Measurements from ENCODE around the gene MACROD2. TPM values are rescaled to one million over a fixed set of nuclear protein-coding genes. Genes with fewer than 3 reads are reported as not detected.

The MACROD2 gene
- total and polyA plus RNA-seq, 2 of the 4 experiments (the other 2 are of a cell fraction) = not detected

DNA sequence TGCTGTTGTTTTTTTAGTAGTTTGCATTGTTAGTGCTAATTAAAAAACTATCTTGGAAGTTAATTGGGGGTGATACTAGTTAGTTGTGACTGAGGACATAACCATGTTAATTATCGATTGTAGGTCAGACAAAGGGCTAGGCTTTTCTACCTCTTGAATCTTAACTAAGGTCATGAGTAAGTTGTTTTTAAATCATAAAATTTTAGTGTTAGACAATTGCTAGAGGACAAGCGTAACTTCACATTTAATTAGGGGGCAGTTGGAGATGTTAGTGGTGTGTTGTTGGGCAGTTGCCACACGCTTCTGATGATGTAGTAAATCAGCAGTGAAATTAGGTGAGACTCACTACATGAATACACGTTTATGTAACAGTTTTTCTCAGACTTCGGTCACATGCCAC, 961.2 kb downstream of the MACROD2 start:
- Histone ChIP-seq H3K79me1 (ENCODE audit: low read depth in 1 of 2, low read length in 2 of 2) (no peaks in the 10 kb centered on the region), H3K9me1 (ENCODE audit: insufficient read depth, low read length) (no peaks in the 10 kb centered on the region), H3K23ac (ENCODE audit: low read depth, low read length) (no peak overlapping the region), H4K8ac (ENCODE audit: low read depth in 2 of 2, low read length in 2 of 2) (no peak overlapping the region), H3K4ac (ENCODE audit: low read depth, low read length) (no peak overlapping the region), H3K4me1 (ENCODE audit: control insufficient read depth, insufficient read depth, low read length) (no peaks in the 10 kb centered on the region), H4K91ac (ENCODE audit: insufficient read depth, low read depth, low read length) (no peak overlapping the region), H2BK20ac (ENCODE audit: low read depth, low read length) (no peak overlapping the region), H3K4me3 (ENCODE audit: insufficient read depth, low read depth, low read length) (no peak overlapping the region), H3K27ac (ENCODE audit: insufficient read depth, low read length) (no peak overlapping the region), H3K9ac (ENCODE audit: low read depth, low read length) (no peak overlapping the region), H2BK5ac (ENCODE audit: low read depth, low read length, poor library complexity, severe bottlenecking) (no peak overlapping the region), H2AK5ac (ENCODE audit: low read depth, low read length) (no peak overlapping the region), H3K14ac (replicated peaks; ENCODE audit: low read depth, low read length) (no peak overlapping the region), H3K9me3 (ENCODE audit: control insufficient read depth, insufficient read depth, low read length) (peaks cover 3% of the 10 kb centered on the region), H3K18ac (ENCODE audit: low read depth, low read length) (no peak overlapping the region), H4K20me1 (ENCODE audit: insufficient read depth, low read length) (no peaks in the 10 kb centered on the region), H3K4me2 (ENCODE audit: low read depth, low read length) (no peak overlapping the region), H2AK9ac (replicated peaks; ENCODE audit: low read depth, low read length, poor library complexity) (no peak overlapping the region), H3K27me3 (ENCODE audit: control insufficient read depth, insufficient read depth, low read length) (no peaks in the 10 kb centered on the region), H3K56ac (ENCODE audit: extremely low read depth, insufficient read depth, low read length) (no peak overlapping the region), H2BK120ac (ENCODE audit: low read depth, low read length) (no peak overlapping the region), H2AFZ (replicated peaks; ENCODE audit: low read length, poor library complexity) (no peak overlapping the region), H2BK15ac (ENCODE audit: low read depth, low read length) (no peak overlapping the region), H4K5ac (ENCODE audit: low read depth, low read length) (no peak overlapping the region), H3K36me3 (ENCODE audit: control insufficient read depth, insufficient read depth, low read length) (no peaks in the 10 kb centered on the region)
- BruUV-seq (replicated peaks) = no TSS peak
- no peak for ATAC-seq (ENCODE audit: low read depth)
- in situ Hi-C loops (cut with MboI; ENCODE audit: low sequenced_read_pairs) = no loop called here
- no peak for TF ChIP-seq BHLHE40 (IDR thresholded peaks at IDR 0.05; ENCODE audit: low read depth, low read length)
- TF ChIP-seq MAFK (IDR thresholded peaks at IDR 0.05; ENCODE audit: low read depth, low read length) = no peak
- TF ChIP-seq MXI1 (IDR thresholded peaks at IDR 0.05; ENCODE audit: borderline replicate concordance, low read depth, low read length) = no peak
- TF ChIP-seq FOS (IDR thresholded peaks at IDR 0.05; ENCODE audit: low read depth, low read length) = no peak
- TF ChIP-seq, protein P1, sequence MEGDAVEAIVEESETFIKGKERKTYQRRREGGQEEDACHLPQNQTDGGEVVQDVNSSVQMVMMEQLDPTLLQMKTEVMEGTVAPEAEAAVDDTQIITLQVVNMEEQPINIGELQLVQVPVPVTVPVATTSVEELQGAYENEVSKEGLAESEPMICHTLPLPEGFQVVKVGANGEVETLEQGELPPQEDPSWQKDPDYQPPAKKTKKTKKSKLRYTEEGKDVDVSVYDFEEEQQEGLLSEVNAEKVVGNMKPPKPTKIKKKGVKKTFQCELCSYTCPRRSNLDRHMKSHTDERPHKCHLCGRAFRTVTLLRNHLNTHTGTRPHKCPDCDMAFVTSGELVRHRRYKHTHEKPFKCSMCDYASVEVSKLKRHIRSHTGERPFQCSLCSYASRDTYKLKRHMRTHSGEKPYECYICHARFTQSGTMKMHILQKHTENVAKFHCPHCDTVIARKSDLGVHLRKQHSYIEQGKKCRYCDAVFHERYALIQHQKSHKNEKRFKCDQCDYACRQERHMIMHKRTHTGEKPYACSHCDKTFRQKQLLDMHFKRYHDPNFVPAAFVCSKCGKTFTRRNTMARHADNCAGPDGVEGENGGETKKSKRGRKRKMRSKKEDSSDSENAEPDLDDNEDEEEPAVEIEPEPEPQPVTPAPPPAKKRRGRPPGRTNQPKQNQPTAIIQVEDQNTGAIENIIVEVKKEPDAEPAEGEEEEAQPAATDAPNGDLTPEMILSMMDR (conservative IDR thresholded peaks at IDR 0.05; ENCODE audit: low read depth, low read length) = no peak
- no peak for TF ChIP-seq NFE2L2 (IDR thresholded peaks at IDR 0.05; ENCODE audit: low read depth, low read length)
- TF ChIP-seq RFX5 (IDR thresholded peaks at IDR 0.05; ENCODE audit: low read depth, low read length) = no peak
- TF ChIP-seq POLR2A (IDR thresholded peaks at IDR 0.05; ENCODE audit: low read depth, low read length) = no peak
- TF ChIP-seq, protein P2, sequence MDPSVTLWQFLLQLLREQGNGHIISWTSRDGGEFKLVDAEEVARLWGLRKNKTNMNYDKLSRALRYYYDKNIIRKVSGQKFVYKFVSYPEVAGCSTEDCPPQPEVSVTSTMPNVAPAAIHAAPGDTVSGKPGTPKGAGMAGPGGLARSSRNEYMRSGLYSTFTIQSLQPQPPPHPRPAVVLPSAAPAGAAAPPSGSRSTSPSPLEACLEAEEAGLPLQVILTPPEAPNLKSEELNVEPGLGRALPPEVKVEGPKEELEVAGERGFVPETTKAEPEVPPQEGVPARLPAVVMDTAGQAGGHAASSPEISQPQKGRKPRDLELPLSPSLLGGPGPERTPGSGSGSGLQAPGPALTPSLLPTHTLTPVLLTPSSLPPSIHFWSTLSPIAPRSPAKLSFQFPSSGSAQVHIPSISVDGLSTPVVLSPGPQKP (IDR thresholded peaks at IDR 0.05; ENCODE audit: borderline replicate concordance, low read depth, low read length) = no peak
- no peak for TF ChIP-seq MAZ (IDR thresholded peaks at IDR 0.05; ENCODE audit: borderline replicate concordance, low read depth, low read length)
- TF ChIP-seq SMC3 (IDR thresholded peaks at IDR 0.05; ENCODE audit: low read depth, low read length) = no peak
- no peak for TF ChIP-seq RCOR1 (IDR thresholded peaks at IDR 0.05; ENCODE audit: insufficient replicate concordance, low read length)
- no peak for TF ChIP-seq RAD21 (IDR thresholded peaks at IDR 0.05; ENCODE audit: low read length)
- no peak for TF ChIP-seq CEBPB (IDR thresholded peaks at IDR 0.05; ENCODE audit: low read depth, low read length)
- TF ChIP-seq, protein P3, sequence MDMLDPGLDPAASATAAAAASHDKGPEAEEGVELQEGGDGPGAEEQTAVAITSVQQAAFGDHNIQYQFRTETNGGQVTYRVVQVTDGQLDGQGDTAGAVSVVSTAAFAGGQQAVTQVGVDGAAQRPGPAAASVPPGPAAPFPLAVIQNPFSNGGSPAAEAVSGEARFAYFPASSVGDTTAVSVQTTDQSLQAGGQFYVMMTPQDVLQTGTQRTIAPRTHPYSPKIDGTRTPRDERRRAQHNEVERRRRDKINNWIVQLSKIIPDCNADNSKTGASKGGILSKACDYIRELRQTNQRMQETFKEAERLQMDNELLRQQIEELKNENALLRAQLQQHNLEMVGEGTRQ (IDR thresholded peaks at IDR 0.05; ENCODE audit: low read depth, low read length) = no peak
- no peak for TF ChIP-seq CHD1 (IDR thresholded peaks at IDR 0.05; ENCODE audit: low read depth, low read length)
- ChIA-PET POLR2A (ENCODE audit: unreplicated experiment) (no interaction called here), CTCF (no interaction called here)
- intact Hi-C loops (cut with micrococcal nuclease) = no loop called here
- no peak for DNase-seq
- dilution Hi-C loops (cut with HindIII; ENCODE audit: low sequenced_read_pairs, unreplicated experiment) = no loop called here
- WGBS, 2 experiments (ENCODE audit: extremely low coverage in 2 of 2, insufficient read length in 1 of 2) = no CpG with 5 or more reads among the region's 5 CpGs

Measured in IMR-90 (cell line).